ENCODE data around the gene RHOF. TPM values are rescaled to one million over a fixed set of nuclear protein-coding genes. Genes with fewer than 3 reads are reported as not detected.
A peak's percentile ranks its signal among the peaks of the same experiment; 100 is the strongest.

The RHOF gene
- total and polyA plus RNA-seq, 4 donors = 0.97 to 7.0 (median 3.5) TPM

DNA sequence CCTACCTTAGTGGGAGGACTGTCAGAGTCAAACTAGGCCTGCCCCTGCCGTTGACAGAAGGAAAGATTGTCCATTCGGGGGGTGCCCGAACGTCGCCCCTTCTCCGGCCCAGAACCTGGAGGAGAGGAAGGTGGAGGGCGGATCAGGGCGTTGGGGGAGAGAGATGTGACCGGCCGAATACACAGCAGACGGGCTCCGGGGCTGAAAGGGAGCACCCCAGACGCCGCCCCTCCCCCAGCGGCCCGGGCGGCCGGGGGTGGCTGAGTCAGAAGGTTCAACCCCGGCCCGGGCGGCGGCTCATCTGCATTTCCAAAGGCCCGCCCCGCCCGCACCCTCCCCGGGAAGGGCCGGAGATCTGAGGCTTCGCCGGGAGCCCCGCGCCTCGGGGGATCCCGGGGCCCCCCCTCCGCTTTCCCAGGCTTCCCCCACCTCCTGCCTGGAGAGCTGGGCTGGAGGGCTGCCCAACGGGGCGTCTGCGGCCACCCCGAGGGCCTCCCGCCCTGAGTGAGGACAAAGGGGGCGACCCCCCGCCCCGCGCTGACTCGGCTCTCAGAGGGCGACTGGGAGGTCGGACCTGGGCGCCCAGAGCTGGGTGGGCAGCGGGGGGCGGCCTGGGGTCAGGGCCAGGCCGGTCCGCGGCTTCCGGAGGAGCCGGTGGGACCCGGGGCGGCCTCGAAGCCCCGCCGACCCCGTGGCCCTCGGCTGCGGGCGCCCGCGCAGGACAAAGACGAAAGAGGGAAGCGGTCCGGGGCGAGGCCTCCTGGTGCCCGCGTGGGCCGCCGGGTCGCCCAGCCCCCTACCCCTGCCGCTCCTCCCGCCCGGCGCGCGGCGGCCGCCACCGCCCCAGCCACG, 6.6 kb upstream of the RHOF start:
- H3K36me3 ChIP-seq (ENCODE audit: control insufficient read depth in 4 of 4, insufficient read depth in 3 of 4, low read depth in 1 of 4, low read length in 3 of 4) = peaks cover 0 to 2% (median 0%) of the 10 kb centered on the region in 4 donors
- peaks cover 6 to 47% (median 40%) of the 10 kb centered on the region in 4 donors for H3K4me1 ChIP-seq (ENCODE audit: control insufficient read depth in 4 of 4, insufficient read depth in 4 of 4, low read length in 3 of 4)
- WGBS = under 1% methylated on average over 84 of the region's 84 CpGs
- H3K9ac ChIP-seq (ENCODE audit: low read depth in 1 of 2, low read length in 2 of 2) = peak overlapping the region; percentile 37 to 83
- no peaks in the 10 kb centered on the region for H3K27me3 ChIP-seq (ENCODE audit: control insufficient read depth in 4 of 4, insufficient read depth in 4 of 4, low read length in 3 of 4)
- peak overlapping the region; percentile 66 to 93 (median 89) for H3K4me3 ChIP-seq (ENCODE audit: low read depth in 1 of 3, low read length in 3 of 3)
- DNase-seq (ENCODE audit: low spot score) = peak; percentile 85
- TF ChIP-seq, protein P1, sequence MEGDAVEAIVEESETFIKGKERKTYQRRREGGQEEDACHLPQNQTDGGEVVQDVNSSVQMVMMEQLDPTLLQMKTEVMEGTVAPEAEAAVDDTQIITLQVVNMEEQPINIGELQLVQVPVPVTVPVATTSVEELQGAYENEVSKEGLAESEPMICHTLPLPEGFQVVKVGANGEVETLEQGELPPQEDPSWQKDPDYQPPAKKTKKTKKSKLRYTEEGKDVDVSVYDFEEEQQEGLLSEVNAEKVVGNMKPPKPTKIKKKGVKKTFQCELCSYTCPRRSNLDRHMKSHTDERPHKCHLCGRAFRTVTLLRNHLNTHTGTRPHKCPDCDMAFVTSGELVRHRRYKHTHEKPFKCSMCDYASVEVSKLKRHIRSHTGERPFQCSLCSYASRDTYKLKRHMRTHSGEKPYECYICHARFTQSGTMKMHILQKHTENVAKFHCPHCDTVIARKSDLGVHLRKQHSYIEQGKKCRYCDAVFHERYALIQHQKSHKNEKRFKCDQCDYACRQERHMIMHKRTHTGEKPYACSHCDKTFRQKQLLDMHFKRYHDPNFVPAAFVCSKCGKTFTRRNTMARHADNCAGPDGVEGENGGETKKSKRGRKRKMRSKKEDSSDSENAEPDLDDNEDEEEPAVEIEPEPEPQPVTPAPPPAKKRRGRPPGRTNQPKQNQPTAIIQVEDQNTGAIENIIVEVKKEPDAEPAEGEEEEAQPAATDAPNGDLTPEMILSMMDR (IDR thresholded peaks at IDR 0.05; ENCODE audit: low read depth, low read length, missing input control) = no peak
- TF ChIP-seq, protein P2, sequence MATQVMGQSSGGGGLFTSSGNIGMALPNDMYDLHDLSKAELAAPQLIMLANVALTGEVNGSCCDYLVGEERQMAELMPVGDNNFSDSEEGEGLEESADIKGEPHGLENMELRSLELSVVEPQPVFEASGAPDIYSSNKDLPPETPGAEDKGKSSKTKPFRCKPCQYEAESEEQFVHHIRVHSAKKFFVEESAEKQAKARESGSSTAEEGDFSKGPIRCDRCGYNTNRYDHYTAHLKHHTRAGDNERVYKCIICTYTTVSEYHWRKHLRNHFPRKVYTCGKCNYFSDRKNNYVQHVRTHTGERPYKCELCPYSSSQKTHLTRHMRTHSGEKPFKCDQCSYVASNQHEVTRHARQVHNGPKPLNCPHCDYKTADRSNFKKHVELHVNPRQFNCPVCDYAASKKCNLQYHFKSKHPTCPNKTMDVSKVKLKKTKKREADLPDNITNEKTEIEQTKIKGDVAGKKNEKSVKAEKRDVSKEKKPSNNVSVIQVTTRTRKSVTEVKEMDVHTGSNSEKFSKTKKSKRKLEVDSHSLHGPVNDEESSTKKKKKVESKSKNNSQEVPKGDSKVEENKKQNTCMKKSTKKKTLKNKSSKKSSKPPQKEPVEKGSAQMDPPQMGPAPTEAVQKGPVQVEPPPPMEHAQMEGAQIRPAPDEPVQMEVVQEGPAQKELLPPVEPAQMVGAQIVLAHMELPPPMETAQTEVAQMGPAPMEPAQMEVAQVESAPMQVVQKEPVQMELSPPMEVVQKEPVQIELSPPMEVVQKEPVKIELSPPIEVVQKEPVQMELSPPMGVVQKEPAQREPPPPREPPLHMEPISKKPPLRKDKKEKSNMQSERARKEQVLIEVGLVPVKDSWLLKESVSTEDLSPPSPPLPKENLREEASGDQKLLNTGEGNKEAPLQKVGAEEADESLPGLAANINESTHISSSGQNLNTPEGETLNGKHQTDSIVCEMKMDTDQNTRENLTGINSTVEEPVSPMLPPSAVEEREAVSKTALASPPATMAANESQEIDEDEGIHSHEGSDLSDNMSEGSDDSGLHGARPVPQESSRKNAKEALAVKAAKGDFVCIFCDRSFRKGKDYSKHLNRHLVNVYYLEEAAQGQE (IDR thresholded peaks at IDR 0.05) = peak; percentile 29
- TF ChIP-seq TAF1 (conservative IDR thresholded peaks at IDR 0.05) (no peak), RAD21 (IDR thresholded peaks at IDR 0.05) (no peak), EGR1 (IDR thresholded peaks at IDR 0.05; ENCODE audit: low read depth in 2 of 2) (peak; percentile 39 to 83), SP1 (IDR thresholded peaks at IDR 0.05) (peak; percentile 37), FOXA1 (IDR thresholded peaks at IDR 0.05) (no peak), HNF4A (conservative IDR thresholded peaks at IDR 0.05) (peak; percentile 12 to 23), FOXA2 (IDR thresholded peaks at IDR 0.05) (no peak), YY1 (IDR thresholded peaks at IDR 0.05) (peak; percentile 56), NR2F2 (IDR thresholded peaks at IDR 0.05) (no peak), HNF4G (IDR thresholded peaks at IDR 0.05) (no peak), RXRA (IDR thresholded peaks at IDR 0.05) (peak in 1 of 2 donors; percentile 34), GABPA (IDR thresholded peaks at IDR 0.05 in 1 of 2, conservative IDR thresholded peaks at IDR 0.05 in 1 of 2) (no peak), JUND (IDR thresholded peaks at IDR 0.05) (peak; percentile 30 to 36)
- TF ChIP-seq, protein P3, sequence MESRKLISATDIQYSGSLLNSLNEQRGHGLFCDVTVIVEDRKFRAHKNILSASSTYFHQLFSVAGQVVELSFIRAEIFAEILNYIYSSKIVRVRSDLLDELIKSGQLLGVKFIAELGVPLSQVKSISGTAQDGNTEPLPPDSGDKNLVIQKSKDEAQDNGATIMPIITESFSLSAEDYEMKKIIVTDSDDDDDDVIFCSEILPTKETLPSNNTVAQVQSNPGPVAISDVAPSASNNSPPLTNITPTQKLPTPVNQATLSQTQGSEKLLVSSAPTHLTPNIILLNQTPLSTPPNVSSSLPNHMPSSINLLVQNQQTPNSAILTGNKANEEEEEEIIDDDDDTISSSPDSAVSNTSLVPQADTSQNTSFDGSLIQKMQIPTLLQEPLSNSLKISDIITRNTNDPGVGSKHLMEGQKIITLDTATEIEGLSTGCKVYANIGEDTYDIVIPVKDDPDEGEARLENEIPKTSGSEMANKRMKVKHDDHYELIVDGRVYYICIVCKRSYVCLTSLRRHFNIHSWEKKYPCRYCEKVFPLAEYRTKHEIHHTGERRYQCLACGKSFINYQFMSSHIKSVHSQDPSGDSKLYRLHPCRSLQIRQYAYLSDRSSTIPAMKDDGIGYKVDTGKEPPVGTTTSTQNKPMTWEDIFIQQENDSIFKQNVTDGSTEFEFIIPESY (IDR thresholded peaks at IDR 0.05) = no peak
- TF ChIP-seq, protein P4, sequence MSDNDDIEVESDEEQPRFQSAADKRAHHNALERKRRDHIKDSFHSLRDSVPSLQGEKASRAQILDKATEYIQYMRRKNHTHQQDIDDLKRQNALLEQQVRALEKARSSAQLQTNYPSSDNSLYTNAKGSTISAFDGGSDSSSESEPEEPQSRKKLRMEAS (IDR thresholded peaks at IDR 0.05) = no peak
- TF ChIP-seq, protein P5, sequence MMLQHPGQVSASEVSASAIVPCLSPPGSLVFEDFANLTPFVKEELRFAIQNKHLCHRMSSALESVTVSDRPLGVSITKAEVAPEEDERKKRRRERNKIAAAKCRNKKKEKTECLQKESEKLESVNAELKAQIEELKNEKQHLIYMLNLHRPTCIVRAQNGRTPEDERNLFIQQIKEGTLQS (IDR thresholded peaks at IDR 0.05) = peak; percentile 41
- H3K9me3 ChIP-seq (ENCODE audit: control insufficient read depth in 4 of 4, low read length in 3 of 4) = no peaks in the 10 kb centered on the region
- peak overlapping the region; percentile 98 to 100 for H3K27ac ChIP-seq (ENCODE audit: low read depth in 1 of 2, low read length in 2 of 2)
